HK-2 (cell line): ENCODE results near the gene ZNF613.
"Not testable (repeated sequence)": the region's sequence is repeated elsewhere in the genome, so short reads cannot be mapped to it uniquely, and the experiment has no call there.

Experiments
- DNase-seq: peaks from one replicate; pipeline ENCODE4 v3.0.0-alpha.2; 2018; ENCODE audit not compliant: unreplicated experiment

ZNF613 gene

GRCh38 chr19:51944798-51945552 lies 17.7 kb downstream of the ZNF613 start:
- no peak for DNase-seq

GRCh38 chr19:51946602-51947001 lies 19.3 kb downstream of the ZNF613 start:
- no peak for DNase-seq

GRCh38 chr19:51948975-51949374 lies 21.7 kb downstream of the ZNF613 start:
- no peak for DNase-seq

GRCh38 chr19:51957846-51958245 lies 30.6 kb downstream of the ZNF613 start:
- DNase-seq = not testable (repeated sequence)

GRCh38 chr19:51959791-51960190 lies 32.5 kb downstream of the ZNF613 start:
- no peak for DNase-seq

- DNase-seq = not testable (repeated sequence)
Observed at GRCh38 chr19:51960621-51961233, 33.5 kb downstream of the ZNF613 start.

- no peak for DNase-seq
Observed at GRCh38 chr19:51965583-51965982, 38.3 kb downstream of the ZNF613 start.

GRCh38 chr19:51970718-51971117 lies 43.4 kb downstream of the ZNF613 start:
- DNase-seq = no peak

GRCh38 chr19:51971624-51972023 lies 44.4 kb downstream of the ZNF613 start:
- no peak for DNase-seq

GRCh38 chr19:51975787-51976186 lies 48.5 kb downstream of the ZNF613 start:
- not testable (repeated sequence) for DNase-seq

GRCh38 chr19:51976852-51977251 lies 49.6 kb downstream of the ZNF613 start:
- DNase-seq = no peak

- no peak for DNase-seq
Observed at GRCh38 chr19:51977346-51977745, 50.1 kb downstream of the ZNF613 start.

GRCh38 chr19:51978882-51979281 lies 51.6 kb downstream of the ZNF613 start:
- no peak for DNase-seq

- no peak for DNase-seq
Observed at GRCh38 chr19:51980116-51980736, 53.0 kb downstream of the ZNF613 start.

- not testable (repeated sequence) for DNase-seq
Observed at GRCh38 chr19:51980926-51981325, 53.7 kb downstream of the ZNF613 start.

GRCh38 chr19:51983361-51983760 lies 56.1 kb downstream of the ZNF613 start:
- no peak for DNase-seq

- DNase-seq = peak; percentile 91
Observed at GRCh38 chr19:51986309-51987291, 59.3 kb downstream of the ZNF613 start, which contains the start of gene ZNF350. Gene ZNF350, minus strand, starts transcription at chr19:51986840. Its CDS starts 12,480 bp downstream, at chr19:51974360.

GRCh38 chr19:51993422-51993821 lies 66.2 kb downstream of the ZNF613 start:
- no peak for DNase-seq

GRCh38 chr19:51994048-51994644 lies 66.9 kb downstream of the ZNF613 start:
- no peak for DNase-seq
